Thyroid gland (tissue), 4 donors: ENCODE results near the gene JAK3.
"Not testable (repeated sequence)": the region's sequence is repeated elsewhere in the genome, so short reads cannot be mapped to it uniquely, and the experiment has no call there.

Experiments used
- POLR2A ChIP-seq, 2 donors: fragments of 450-650 bp; IDR thresholded peaks; one replicate each; pipeline ENCODE4 v1.6.1; 2017; ENCODE audit warnings: antibody characterized with exemption in 2 of 2, mild to moderate bottlenecking in 2 of 2, moderate library complexity in 1 of 2
- TF ChIP-seq, protein P1 (sequence below), 6 experiments: fragments of 200-600 bp in 3 of 6; fragments of 450-650 bp in 3 of 6; sonication (generic) in 3 of 6; IDR thresholded peaks; one replicate each; pipeline ENCODE4 v1.5.1; 2016 to 2019; ENCODE audit warnings: antibody characterized with exemption in 6 of 6, mild to moderate bottlenecking in 2 of 6, inconsistent platforms in 1 of 6, moderate library complexity in 1 of 6

DNA sequence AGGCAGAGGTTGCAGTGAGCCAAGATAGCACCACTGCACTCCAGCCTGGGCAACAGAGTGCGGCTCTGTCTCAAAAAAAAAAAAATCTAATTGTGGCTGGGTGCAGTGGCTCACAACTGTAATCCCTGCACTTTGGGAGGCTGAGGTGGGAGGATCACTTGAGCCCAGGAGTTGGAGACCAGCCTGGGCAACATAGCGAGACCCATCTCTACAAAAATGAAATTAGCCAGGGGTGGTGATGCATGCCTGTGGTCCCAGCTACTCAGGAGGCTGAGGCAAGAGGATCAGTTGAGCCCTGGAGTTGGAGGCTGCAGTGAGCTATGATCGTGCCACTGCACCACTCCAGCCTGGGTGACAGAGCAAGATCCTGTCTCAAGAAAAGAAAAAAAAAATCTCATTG lies 49.2 kb downstream of the JAK3 start:
- TF ChIP-seq, protein P1, sequence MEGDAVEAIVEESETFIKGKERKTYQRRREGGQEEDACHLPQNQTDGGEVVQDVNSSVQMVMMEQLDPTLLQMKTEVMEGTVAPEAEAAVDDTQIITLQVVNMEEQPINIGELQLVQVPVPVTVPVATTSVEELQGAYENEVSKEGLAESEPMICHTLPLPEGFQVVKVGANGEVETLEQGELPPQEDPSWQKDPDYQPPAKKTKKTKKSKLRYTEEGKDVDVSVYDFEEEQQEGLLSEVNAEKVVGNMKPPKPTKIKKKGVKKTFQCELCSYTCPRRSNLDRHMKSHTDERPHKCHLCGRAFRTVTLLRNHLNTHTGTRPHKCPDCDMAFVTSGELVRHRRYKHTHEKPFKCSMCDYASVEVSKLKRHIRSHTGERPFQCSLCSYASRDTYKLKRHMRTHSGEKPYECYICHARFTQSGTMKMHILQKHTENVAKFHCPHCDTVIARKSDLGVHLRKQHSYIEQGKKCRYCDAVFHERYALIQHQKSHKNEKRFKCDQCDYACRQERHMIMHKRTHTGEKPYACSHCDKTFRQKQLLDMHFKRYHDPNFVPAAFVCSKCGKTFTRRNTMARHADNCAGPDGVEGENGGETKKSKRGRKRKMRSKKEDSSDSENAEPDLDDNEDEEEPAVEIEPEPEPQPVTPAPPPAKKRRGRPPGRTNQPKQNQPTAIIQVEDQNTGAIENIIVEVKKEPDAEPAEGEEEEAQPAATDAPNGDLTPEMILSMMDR (IDR thresholded peaks at IDR 0.05) = not testable (repeated sequence)
- not testable (repeated sequence) for TF ChIP-seq POLR2A (IDR thresholded peaks at IDR 0.05)
